Gastrocnemius medialis (tissue), 4 donors: ENCODE data around the gene C5AR2.

Experiments
- CTCF ChIP-seq, 5 experiments: fragments of 450-650 bp in 3 of 5; fragments of 200-600 bp in 2 of 5; sonication (generic) in 2 of 5; IDR thresholded peaks in 4 of 5; conservative IDR thresholded peaks in 1 of 5; 1 replicate in 4 of 5; 2 replicates in 1 of 5; pipeline ENCODE4 v1.5.1; 2016 to 2019; ENCODE audit warnings: antibody characterized with exemption in 5 of 5, mild to moderate bottlenecking in 3 of 5, moderate library complexity in 3 of 5
- POLR2A ChIP-seq, 2 donors: fragments of 450-650 bp; IDR thresholded peaks; one replicate each; pipeline ENCODE4 v1.6.1; 2017; ENCODE audit warnings: antibody characterized with exemption in 2 of 2, mild to moderate bottlenecking in 2 of 2, moderate library complexity in 2 of 2

- TF ChIP-seq CTCF (IDR thresholded peaks at IDR 0.05 in 4 of 5, conservative IDR thresholded peaks at IDR 0.05 in 1 of 5): no peak
- no peak for TF ChIP-seq POLR2A (IDR thresholded peaks at IDR 0.05)
Observed at GRCh38 chr19:47356900-47357299, 24.9 kb downstream of the C5AR2 start.
